ENCODE measurements around the gene FRS3. TPM values are rescaled to one million over a fixed set of nuclear protein-coding genes. Genes with fewer than 3 reads are reported as not detected.
"Not testable (repeated sequence)": the region's sequence is repeated elsewhere in the genome, so short reads cannot be mapped to it uniquely, and the experiment has no call there.

The FRS3 gene
- total and polyA plus RNA-seq, 2 experiments from 2014 or later, result 1.4 to 8.4 TPM

GRCh38 chr6:41813956-41814355, 34.3 kb upstream of the FRS3 start:
- Histone ChIP-seq H3K9me2 (replicated peaks; ENCODE audit: insufficient read depth) (no peaks in the 10 kb centered on the region), H3K9me3 (ENCODE audit: low read depth) (no peaks in the 10 kb centered on the region), H3K4me3 (no peak overlapping the region), H3K4me1 (ENCODE audit: insufficient read depth) (no peaks in the 10 kb centered on the region), H3K4me2 (no peak overlapping the region), H3K36me3 (replicated peaks; ENCODE audit: insufficient read depth, low read depth) (no peaks in the 10 kb centered on the region), H3K27me3 (no peaks in the 10 kb centered on the region), H2AFZ (no peak overlapping the region), H4K20me1 (ENCODE audit: insufficient read depth, poor library complexity, severe bottlenecking) (no peaks in the 10 kb centered on the region), H3K27ac (no peak overlapping the region), H3K79me2 (no peaks in the 10 kb centered on the region)
- TF ChIP-seq, protein P1, sequence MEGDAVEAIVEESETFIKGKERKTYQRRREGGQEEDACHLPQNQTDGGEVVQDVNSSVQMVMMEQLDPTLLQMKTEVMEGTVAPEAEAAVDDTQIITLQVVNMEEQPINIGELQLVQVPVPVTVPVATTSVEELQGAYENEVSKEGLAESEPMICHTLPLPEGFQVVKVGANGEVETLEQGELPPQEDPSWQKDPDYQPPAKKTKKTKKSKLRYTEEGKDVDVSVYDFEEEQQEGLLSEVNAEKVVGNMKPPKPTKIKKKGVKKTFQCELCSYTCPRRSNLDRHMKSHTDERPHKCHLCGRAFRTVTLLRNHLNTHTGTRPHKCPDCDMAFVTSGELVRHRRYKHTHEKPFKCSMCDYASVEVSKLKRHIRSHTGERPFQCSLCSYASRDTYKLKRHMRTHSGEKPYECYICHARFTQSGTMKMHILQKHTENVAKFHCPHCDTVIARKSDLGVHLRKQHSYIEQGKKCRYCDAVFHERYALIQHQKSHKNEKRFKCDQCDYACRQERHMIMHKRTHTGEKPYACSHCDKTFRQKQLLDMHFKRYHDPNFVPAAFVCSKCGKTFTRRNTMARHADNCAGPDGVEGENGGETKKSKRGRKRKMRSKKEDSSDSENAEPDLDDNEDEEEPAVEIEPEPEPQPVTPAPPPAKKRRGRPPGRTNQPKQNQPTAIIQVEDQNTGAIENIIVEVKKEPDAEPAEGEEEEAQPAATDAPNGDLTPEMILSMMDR (IDR thresholded peaks at IDR 0.05; ENCODE audit: poor library complexity), result no peak
- TF ChIP-seq EZH2 (IDR thresholded peaks at IDR 0.05; ENCODE audit: borderline replicate concordance) (no peak), EZH2phosphoT487 (IDR thresholded peaks at IDR 0.05; ENCODE audit: low read depth, severe bottlenecking, unreplicated experiment) (no peak)
- DNase-seq (ENCODE audit: low spot score), result no peak
- 94% methylated on average over 2 of the region's 2 CpGs for WGBS (ENCODE audit: low lambda C conversion rate, missing lambda C conversion rate)

- H3K27ac ChIP-seq, result no peak overlapping the region
- no peaks in the 10 kb centered on the region for H3K79me2 ChIP-seq
- H3K9me3 ChIP-seq (ENCODE audit: low read depth), result no peaks in the 10 kb centered on the region
- WGBS (ENCODE audit: low lambda C conversion rate, missing lambda C conversion rate), result 97% methylated on average over 2 of the region's 2 CpGs
- DNase-seq (ENCODE audit: low spot score), result no peak
- H3K9me2 ChIP-seq (replicated peaks; ENCODE audit: insufficient read depth), result no peaks in the 10 kb centered on the region
- TF ChIP-seq EZH2phosphoT487 (IDR thresholded peaks at IDR 0.05; ENCODE audit: low read depth, severe bottlenecking, unreplicated experiment) (no peak), EZH2 (IDR thresholded peaks at IDR 0.05; ENCODE audit: borderline replicate concordance) (no peak)
- TF ChIP-seq, protein P1 (IDR thresholded peaks at IDR 0.05; ENCODE audit: poor library complexity), result no peak
- H2AFZ ChIP-seq, result no peak overlapping the region
- H3K36me3 ChIP-seq (replicated peaks; ENCODE audit: insufficient read depth, low read depth), result no peaks in the 10 kb centered on the region
- H3K27me3 ChIP-seq, result no peaks in the 10 kb centered on the region
- no peak overlapping the region for H3K4me3 ChIP-seq
- H3K4me1 ChIP-seq (ENCODE audit: insufficient read depth), result no peaks in the 10 kb centered on the region
- H4K20me1 ChIP-seq (ENCODE audit: insufficient read depth, poor library complexity, severe bottlenecking), result no peaks in the 10 kb centered on the region
- no peak overlapping the region for H3K4me2 ChIP-seq
Observed at GRCh38 chr6:41813469-41813868, 33.8 kb upstream of the FRS3 start.

- H3K9me3 ChIP-seq (ENCODE audit: low read depth); H3K27ac ChIP-seq; DNase-seq (ENCODE audit: low spot score); H4K20me1 ChIP-seq (ENCODE audit: insufficient read depth, poor library complexity, severe bottlenecking); H3K9me2 ChIP-seq (replicated peaks; ENCODE audit: insufficient read depth); H3K27me3 ChIP-seq; H3K36me3 ChIP-seq (replicated peaks; ENCODE audit: insufficient read depth, low read depth); H3K79me2 ChIP-seq; H3K4me3 ChIP-seq; H3K4me1 ChIP-seq (ENCODE audit: insufficient read depth); H2AFZ ChIP-seq; H3K4me2 ChIP-seq: not testable (repeated sequence)
- WGBS (ENCODE audit: low lambda C conversion rate, missing lambda C conversion rate), result 98% methylated on average over 13 of the region's 13 CpGs
Observed at GRCh38 chr6:41811946-41812345, 32.2 kb upstream of the FRS3 start.

DNA sequence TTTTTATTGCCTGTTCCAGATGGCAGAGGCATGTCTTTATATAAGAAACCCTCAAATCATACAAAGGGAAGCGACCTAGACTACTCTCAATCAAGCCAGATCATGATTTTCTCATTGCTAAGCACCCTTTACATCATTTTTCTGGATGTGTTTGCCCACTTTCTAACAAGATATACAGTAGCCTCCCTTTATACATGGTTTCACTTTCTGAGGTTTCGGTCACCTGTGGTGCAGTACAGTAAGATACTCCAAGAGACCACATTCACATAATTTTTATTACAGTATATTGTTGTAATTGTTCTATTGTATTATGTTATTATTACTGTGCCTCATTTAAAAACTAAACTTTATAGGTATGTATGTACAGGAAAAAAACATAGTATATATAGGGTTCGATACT, 31.4 kb upstream of the FRS3 start:
- H3K36me3 ChIP-seq (replicated peaks; ENCODE audit: insufficient read depth, low read depth), result no peaks in the 10 kb centered on the region
- 97% methylated on average over 3 of the region's 3 CpGs for WGBS (ENCODE audit: low lambda C conversion rate, missing lambda C conversion rate)
- H4K20me1 ChIP-seq (ENCODE audit: insufficient read depth, poor library complexity, severe bottlenecking), result no peaks in the 10 kb centered on the region
- no peak overlapping the region for H3K4me3 ChIP-seq
- no peaks in the 10 kb centered on the region for H3K79me2 ChIP-seq
- no peak overlapping the region for H3K4me2 ChIP-seq
- H3K27ac ChIP-seq, result no peak overlapping the region
- no peaks in the 10 kb centered on the region for H3K9me2 ChIP-seq (replicated peaks; ENCODE audit: insufficient read depth)
- H2AFZ ChIP-seq, result no peak overlapping the region
- DNase-seq (ENCODE audit: low spot score), result no peak
- TF ChIP-seq EZH2 (IDR thresholded peaks at IDR 0.05; ENCODE audit: borderline replicate concordance) (no peak), EZH2phosphoT487 (IDR thresholded peaks at IDR 0.05; ENCODE audit: low read depth, severe bottlenecking, unreplicated experiment) (no peak)
- TF ChIP-seq, protein P1 (IDR thresholded peaks at IDR 0.05; ENCODE audit: poor library complexity), result no peak
- no peaks in the 10 kb centered on the region for H3K9me3 ChIP-seq (ENCODE audit: low read depth)
- H3K4me1 ChIP-seq (ENCODE audit: insufficient read depth), result no peaks in the 10 kb centered on the region
- no peaks in the 10 kb centered on the region for H3K27me3 ChIP-seq

Measured in hepatocyte (in vitro differentiated cells).